Measurements from ENCODE around the gene DNAJC28. TPM values are rescaled to one million over a fixed set of nuclear protein-coding genes. Genes with fewer than 3 reads are reported as not detected.

Gene DNAJC28
- total and polyA plus RNA-seq, 3 donors from 2014 or later = 7.3 to 9.3 (median 9.3) TPM

DNA sequence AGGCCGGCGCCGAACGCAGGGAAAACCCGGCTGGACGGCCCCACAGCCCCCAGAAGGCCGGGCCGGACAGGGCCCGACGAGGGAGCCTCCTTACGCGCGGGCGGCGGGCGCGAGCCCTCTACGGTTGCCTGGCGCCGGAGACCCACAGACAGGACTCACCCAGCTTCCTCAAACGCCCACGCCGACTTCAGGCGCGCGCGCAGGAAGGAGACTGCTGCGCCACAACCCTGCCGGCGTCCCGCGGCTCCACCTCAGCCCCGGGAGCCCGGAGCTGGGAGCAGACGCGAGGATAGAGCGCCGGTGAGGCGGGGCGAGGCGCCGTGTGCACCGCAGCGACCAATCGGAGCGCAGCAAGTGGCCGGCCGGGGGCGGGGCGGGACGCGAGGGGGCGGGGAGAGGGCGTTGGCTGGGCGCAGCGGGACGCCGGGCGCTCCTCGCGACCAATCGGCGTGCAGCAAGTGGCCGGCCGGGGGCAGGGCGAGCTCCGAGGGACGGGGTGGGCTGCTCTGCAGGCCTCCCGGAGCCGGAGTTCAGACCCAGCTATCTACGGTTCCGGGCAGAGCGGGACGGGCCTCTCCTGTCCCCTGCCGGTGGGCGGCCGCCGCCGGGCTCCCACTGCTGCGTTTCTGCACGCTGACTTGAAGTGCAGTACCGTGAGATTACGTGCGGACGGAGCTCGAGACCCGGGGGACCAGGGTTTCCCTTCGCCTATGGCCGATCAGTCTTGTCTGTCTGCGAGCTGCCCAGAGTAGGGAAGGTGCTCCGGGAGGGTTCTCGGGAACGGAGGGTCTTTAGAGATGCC, 11.6 kb downstream of the DNAJC28 start, which contains the start of gene TMEM50B:
TMEM50B (minus strand) TSS at position 296 of the 802 bp plus-strand sequence. CDS start 11,089 bp downstream, outside the sequence.
- Histone ChIP-seq H3K27ac (peak within 1 kb of the TSS; percentile 91 to 94), H3K4me3 (peak within 1 kb of the TSS; percentile 94 to 96), H3K36me3 (ENCODE audit: low read depth, missing control alignments) (no peaks in the 10 kb centered on the region), H3K27me3 (no peaks in the 10 kb centered on the region), H3K9me3 (no peaks in the 10 kb centered on the region), H3K4me1 (no peaks in the 10 kb centered on the region)
- intact Hi-C loops (cut with DNase I; ENCODE audit: low total_unique reads) = no loop called here
- TF ChIP-seq, protein P1, sequence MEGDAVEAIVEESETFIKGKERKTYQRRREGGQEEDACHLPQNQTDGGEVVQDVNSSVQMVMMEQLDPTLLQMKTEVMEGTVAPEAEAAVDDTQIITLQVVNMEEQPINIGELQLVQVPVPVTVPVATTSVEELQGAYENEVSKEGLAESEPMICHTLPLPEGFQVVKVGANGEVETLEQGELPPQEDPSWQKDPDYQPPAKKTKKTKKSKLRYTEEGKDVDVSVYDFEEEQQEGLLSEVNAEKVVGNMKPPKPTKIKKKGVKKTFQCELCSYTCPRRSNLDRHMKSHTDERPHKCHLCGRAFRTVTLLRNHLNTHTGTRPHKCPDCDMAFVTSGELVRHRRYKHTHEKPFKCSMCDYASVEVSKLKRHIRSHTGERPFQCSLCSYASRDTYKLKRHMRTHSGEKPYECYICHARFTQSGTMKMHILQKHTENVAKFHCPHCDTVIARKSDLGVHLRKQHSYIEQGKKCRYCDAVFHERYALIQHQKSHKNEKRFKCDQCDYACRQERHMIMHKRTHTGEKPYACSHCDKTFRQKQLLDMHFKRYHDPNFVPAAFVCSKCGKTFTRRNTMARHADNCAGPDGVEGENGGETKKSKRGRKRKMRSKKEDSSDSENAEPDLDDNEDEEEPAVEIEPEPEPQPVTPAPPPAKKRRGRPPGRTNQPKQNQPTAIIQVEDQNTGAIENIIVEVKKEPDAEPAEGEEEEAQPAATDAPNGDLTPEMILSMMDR (IDR thresholded peaks at IDR 0.05) = peak; percentile 50 to 51 (median 51)
- TF ChIP-seq POLR2A (IDR thresholded peaks at IDR 0.05) = peak; percentile 91
- 0 to 1% methylated on average over 7 to 47 of the region's 93 CpGs for WGBS, 2 donors
- DNase-seq = peak; percentile 97

DNA sequence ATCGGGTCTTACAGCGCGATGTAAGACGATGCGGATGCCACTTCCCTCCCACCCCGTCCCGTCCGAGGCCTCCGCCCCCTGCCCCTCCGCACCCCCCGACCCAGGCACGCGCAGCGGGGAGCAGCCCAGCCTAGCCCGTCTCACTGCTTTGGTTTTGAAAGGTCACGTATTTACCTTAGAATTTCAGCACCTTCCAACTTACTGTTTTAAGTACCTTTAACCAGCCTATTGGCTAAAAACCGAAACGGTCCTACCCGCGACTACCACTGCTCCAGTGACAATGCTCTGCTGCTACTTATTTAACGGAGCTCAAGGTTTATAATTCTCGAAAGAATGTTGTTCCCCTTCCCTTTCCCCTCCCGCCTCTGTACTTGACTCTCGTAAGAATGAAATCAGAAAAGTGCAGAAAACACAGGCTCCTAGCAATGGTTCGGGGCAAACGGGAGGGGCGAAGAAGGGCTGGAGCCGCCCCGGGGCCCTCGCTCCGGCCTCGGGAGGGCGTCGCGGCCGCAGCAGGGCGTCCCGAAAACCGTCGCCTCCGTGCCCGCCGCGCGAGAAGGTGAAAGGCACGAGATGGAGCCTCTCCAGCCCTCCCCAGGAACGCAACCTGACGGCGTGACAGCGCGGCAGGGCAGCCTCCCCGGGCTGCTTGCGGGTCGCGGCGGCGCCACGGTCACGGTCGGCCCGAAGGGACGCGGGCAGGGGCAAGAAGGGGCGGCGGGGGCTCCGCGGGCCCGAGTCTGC, 12.4 kb downstream of the DNAJC28 start:
- peak; percentile 31 for DNase-seq
- intact Hi-C loops (cut with DNase I; ENCODE audit: low total_unique reads) = no loop called here

DNA sequence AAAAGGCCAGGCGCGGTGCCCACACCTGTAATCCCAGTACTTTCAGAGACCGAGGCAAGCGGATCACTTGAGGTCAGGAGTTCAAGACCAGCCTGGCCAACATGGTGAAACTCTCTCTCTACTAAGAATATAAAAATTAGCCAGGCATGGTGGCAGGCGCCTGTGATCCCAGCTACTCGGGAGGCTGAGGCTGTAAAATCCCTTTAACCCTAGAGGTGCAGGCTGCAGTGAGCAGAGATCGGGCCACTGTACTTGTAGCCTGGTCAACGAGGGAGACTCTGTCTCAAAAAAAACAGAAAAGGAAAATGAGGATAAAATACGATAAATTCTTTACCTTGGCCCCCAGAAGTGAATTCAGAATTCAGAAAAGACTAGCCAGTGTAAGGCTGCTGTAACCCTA, 13.3 kb downstream of the DNAJC28 start:
- no peak for DNase-seq
- no peaks in the 10 kb centered on the region for H3K36me3 ChIP-seq (ENCODE audit: low read depth, missing control alignments)
- no peaks in the 10 kb centered on the region for H3K4me1 ChIP-seq
- H3K9me3 ChIP-seq = no peaks in the 10 kb centered on the region
- no peaks in the 10 kb centered on the region for H3K27me3 ChIP-seq
- peak overlapping the region in 1 of 2 donors; percentile 91 for H3K27ac ChIP-seq
- H3K4me3 ChIP-seq = peak overlapping the region; percentile 94 to 96
- intact Hi-C loops (cut with DNase I; ENCODE audit: low total_unique reads) = no loop called here
- TF ChIP-seq, protein P1 (IDR thresholded peaks at IDR 0.05) = no peak
- TF ChIP-seq POLR2A (IDR thresholded peaks at IDR 0.05) = no peak
- 43 to 53% methylated on average over 9 of the region's 9 CpGs for WGBS, 2 donors

More for the DNA sequence above, 12.4 kb downstream of the DNAJC28 start:
- peak overlapping the region; percentile 94 to 96 for H3K4me3 ChIP-seq
- TF ChIP-seq, protein P1 (IDR thresholded peaks at IDR 0.05) = no peak
- no peak for TF ChIP-seq POLR2A (IDR thresholded peaks at IDR 0.05)
- no peaks in the 10 kb centered on the region for H3K27me3 ChIP-seq
- 0 to 1% methylated on average over 31 to 68 of the region's 68 CpGs for WGBS, 2 donors
- no peaks in the 10 kb centered on the region for H3K36me3 ChIP-seq (ENCODE audit: low read depth, missing control alignments)
- peak overlapping the region; percentile 91 to 94 for H3K27ac ChIP-seq
- no peaks in the 10 kb centered on the region for H3K4me1 ChIP-seq
- H3K9me3 ChIP-seq = no peaks in the 10 kb centered on the region

DNA sequence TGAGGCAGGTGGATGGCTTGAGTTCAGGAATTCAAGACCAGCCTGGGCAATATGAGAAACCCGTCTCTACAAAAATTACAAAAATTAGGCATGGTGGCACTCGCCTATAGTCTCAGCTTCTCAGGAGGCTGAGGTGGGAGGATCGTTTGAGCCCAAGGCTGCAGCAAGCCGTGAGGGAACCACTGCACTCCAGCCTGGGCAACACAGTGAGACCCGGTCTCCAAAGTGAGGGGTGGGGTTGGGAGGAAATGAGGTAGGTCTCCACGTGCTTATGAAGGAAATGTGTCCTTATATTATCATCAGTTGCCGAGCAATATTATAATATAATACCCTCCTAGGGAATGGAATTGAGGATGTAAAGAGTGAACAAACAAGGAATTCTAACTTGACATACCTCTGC, 14.4 kb downstream of the DNAJC28 start:
- intact Hi-C loops (cut with DNase I; ENCODE audit: low total_unique reads) = no loop called here

DNA sequence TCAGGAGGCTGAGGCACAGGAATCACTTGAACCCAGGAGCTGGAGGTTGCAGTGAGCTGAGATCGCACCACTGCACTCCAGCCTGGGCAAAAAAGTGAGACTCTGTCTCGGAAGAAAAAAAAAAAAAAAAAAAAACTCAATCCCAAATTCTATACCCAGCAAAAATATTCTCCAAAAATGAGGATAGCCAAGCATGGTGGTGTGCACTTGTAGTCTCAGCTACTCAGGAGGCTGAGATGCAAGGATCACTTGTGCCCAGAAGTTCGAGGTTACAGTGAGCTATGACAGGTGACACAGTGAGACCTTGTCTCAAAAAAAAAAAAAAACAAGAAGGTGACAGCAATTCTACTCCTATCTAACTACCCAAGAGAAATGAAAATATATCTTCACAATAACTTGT, 18.2 kb downstream of the DNAJC28 start:
- no peak for DNase-seq
- intact Hi-C loops (cut with DNase I; ENCODE audit: low total_unique reads) = no loop called here
- H3K4me3 ChIP-seq = no peak overlapping the region
- H3K27ac ChIP-seq = no peak overlapping the region
- H3K9me3 ChIP-seq = no peaks in the 10 kb centered on the region
- no peaks in the 10 kb centered on the region for H3K27me3 ChIP-seq
- 94 to 98% methylated on average over 3 of the region's 3 CpGs for WGBS, 2 donors
- H3K4me1 ChIP-seq = peaks cover 4% of the 10 kb centered on the region
- no peak for TF ChIP-seq POLR2A (IDR thresholded peaks at IDR 0.05)
- no peaks in the 10 kb centered on the region for H3K36me3 ChIP-seq (ENCODE audit: low read depth, missing control alignments)

More for the DNA sequence above, 14.4 kb downstream of the DNAJC28 start:
- Histone ChIP-seq H3K27me3 (no peaks in the 10 kb centered on the region), H3K36me3 (ENCODE audit: low read depth, missing control alignments) (no peaks in the 10 kb centered on the region), H3K9me3 (no peaks in the 10 kb centered on the region), H3K27ac (no peak overlapping the region), H3K4me3 (no peak overlapping the region), H3K4me1 (no peaks in the 10 kb centered on the region)
- WGBS, 2 donors = 72 to 75% methylated on average over 7 of the region's 7 CpGs
- TF ChIP-seq POLR2A (IDR thresholded peaks at IDR 0.05) = no peak
- DNase-seq = no peak

Data from testis (tissue), 3 donors.